Jurkat, Clone E6-1 (cell line): ENCODE data around the gene MAGEL2.
"Not testable (repeated sequence)": the region's sequence is repeated elsewhere in the genome, so short reads cannot be mapped to it uniquely, and the experiment has no call there.

Experiments
- DNase-seq: peaks from one replicate; pipeline ENCODE4 v3.0.0-alpha.2; 2011; ENCODE audit warnings: low read depth, low spot score
- H3K4me3 ChIP-seq: 2 replicates; pipeline ENCODE4 v1.5.1; 2011; ENCODE audit warnings: mild to moderate bottlenecking, low read length, control low read depth, moderate library complexity

Gene MAGEL2

DNA sequence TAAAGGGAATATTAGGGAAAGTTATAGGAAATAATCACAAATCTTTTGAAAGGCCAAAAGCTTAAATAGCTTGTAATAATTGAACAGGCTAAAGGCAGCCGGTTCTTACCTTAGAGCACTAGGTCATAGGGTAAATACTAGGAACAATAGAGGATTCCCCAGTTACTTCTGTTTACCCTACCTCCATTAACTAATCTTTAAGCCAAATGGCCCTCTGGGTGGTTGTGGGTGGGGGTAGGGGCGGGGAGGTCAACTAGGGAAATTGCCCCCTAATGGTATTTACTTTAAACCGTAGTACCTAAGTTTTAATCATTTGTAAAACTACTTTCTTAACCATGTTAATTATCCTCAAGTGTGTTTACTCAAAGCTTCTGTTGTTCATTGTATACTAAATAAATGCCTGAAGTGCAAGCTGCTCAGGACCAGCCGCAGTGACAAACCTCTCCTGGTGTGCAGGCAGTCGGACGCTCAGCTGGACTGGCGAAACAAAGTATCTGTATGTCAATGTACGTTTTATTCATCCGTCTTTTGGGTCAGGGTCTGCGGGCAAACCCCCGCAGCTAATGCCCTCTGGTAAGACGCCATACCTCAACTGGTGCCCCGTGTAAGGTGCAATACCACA is 18.9 kb downstream of the MAGEL2 start:
- DNase-seq: no peak
- no peak overlapping the region for H3K4me3 ChIP-seq

DNA sequence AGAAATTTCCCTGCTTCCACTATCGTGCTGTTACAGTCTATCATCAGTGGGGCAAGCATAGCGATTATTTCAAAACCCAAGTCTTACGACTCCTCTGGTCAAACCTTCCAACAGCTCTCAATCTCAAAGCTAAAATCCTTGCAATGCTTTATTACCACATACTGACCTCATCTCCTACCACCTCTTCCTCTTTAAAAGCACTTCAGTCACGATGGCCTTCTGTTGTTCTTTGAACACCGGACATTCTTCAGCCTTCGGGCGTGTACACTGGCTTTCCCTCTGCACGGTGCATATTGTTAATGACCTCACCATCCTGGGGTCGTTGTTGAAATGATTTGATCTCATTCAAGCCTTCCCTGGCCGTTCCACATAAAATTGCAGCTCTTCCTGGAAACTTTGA is 31.1 kb downstream of the MAGEL2 start:
- no peak for DNase-seq
- H3K4me3 ChIP-seq: no peak overlapping the region

DNA sequence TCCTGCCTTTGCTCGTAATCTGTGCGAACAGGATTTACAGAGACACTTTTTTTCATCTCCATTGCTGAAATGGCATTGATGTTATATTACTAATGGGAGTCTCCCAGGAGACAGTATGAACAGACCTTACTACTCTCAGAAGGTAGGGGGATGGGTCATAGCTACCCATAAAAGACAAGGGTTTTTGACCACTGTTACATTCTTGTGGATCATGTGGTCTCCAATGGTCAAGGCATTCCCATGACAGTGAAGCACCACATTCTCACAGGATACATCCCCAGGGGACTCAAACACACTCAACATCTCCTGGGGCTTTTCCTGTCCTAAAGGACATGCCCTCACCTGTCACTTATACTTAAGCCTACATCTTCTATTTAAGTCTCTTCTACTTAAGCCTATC is 41.4 kb downstream of the MAGEL2 start:
- DNase-seq: no peak
- H3K4me3 ChIP-seq: no peak overlapping the region

DNA sequence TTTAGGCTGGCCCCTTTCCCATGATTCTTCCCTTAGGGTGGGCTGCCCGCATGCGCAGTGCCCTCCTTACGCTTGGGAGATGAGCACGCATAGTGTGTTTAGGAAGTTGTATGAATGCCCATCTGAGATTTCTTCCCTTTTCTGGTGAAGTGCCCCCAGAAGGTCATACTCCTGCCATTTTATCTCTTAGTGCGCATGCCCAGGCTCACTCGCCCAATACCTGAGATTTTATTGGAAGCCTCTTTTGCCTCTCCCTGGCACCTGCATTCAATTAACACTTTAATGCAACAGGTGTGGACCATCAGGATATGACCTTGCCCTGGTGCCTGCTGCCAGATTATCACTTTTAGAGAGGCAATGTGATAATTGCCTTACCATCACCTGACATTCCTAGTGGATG is 45.5 kb downstream of the MAGEL2 start:
- no peak for DNase-seq
- no peak overlapping the region for H3K4me3 ChIP-seq

DNA sequence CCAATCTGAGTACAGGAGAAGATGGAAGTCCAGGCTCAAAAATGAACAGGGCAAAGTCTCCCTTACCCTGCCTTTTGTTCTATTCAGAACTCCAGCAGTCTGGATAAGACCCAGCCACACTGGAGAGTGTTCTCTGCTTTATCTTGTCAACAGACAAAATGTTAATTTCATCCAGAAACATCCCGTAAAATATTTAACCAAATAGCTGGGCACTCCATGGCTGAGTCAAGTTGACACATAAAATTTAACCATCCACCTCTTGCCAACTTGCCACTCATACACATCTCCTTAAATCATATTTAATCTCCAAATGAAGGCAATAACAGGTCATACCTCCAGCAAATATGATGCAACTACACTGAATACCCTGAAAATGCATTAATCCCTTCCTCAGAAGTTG is 48.6 kb downstream of the MAGEL2 start:
- no peak for DNase-seq
- no peak overlapping the region for H3K4me3 ChIP-seq

DNA sequence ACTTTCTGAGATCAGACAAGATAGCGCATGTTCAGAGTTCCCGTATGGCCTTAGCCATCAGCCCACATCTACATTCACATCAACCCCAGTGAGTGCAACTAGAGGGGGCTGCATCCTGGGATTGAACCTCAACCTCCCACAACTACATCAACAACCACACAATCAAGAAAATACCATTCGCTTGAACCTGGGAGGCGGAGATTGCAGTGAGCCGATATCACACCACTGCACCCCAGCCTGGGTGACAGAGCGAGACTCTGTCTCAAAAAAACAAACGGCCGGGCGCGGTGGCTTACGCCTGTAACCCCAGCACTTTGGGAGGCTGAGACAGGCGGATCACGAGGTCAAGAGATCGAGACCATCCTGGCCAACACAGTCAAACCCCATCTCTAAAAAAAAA is 50.4 kb downstream of the MAGEL2 start:
- DNase-seq, H3K4me3 ChIP-seq: not testable (repeated sequence)

DNA sequence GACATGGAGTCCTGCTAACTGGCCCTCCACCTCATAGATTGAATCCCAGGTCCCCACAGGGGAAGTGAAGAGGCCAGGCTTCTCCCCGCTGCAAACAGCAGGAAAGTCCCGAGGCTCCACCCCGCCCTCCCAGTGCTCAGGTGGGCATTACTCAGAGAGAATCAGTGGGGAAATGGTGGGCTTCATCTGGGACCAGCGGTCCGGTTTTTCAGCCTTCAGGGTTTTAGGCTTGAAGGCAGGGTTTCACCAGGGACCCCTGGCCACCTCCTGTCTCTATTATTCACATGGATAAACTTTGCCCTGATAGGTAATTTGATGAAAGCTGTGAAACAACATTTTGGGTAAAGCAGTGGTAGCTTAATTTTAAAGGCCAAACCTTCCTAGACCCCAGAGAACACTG is 50.9 kb downstream of the MAGEL2 start:
- no peak overlapping the region for H3K4me3 ChIP-seq
- DNase-seq: no peak

DNA sequence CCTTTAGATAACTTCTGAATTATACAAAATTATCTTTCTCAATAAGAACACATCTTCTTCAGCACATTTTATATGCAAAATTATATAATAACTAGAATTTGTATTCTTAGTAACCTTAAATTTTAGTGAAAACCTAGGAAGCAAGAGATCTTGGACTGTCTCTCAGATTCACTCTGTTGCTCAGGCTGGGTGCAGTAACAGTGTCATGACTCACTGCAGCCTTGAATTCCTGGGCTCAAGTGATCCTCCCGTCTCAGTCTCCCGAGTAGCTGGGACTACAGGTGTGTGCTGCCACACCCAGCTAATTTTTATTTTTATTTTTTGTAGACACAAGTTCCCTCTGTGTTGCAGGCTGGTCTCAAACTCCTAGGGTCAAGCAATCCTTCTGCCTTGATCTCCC is 52.3 kb downstream of the MAGEL2 start:
- DNase-seq: no peak
- H3K4me3 ChIP-seq: no peak overlapping the region

DNA sequence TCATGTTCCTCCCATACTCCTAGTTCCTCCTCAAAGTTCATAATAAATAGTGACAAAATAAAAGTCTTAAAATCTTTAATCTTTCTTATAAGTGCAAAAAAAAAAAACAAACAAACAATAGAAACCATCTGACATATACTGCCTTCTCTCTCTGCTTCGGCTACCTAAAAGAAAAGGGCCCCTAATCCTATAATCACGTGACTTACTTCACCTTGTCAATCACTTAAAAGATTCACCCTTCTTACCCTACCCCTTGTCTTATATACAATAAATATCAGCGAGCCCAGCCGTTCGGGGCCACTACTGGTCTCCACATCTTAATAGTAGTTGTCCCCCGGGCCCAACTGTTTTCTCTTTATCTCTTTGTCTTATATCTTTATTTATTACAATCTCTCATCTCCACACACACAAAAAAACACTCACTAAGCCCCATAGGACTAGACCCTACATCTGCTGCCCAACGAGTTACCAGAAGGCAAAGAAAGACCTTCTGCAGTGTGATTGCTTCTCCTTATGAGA is 53.4 kb downstream of the MAGEL2 start:
- H3K4me3 ChIP-seq: no peak overlapping the region
- DNase-seq: no peak
